Measurements from ENCODE around the gene PTDSS2.

DNA sequence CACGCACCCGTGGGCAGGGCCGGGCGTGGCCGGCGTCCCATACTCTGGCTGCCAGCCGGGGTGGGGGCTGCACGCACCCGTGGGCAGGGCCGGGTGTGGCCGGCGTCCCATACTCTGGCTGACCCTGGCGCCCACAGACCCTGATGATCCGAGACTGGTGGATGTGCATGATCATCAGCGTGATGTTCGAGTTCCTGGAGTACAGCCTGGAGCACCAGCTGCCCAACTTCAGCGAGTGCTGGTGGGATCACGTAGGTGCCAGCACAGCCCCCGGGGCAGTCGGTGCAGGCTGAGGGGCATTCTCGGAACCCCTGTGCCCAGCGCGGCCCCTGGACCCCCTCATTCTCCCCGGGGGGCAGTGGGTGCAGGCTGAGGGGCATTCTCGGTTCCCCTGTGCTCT, 38.0 kb downstream of the PTDSS2 start:
- TF ChIP-seq, protein P1, sequence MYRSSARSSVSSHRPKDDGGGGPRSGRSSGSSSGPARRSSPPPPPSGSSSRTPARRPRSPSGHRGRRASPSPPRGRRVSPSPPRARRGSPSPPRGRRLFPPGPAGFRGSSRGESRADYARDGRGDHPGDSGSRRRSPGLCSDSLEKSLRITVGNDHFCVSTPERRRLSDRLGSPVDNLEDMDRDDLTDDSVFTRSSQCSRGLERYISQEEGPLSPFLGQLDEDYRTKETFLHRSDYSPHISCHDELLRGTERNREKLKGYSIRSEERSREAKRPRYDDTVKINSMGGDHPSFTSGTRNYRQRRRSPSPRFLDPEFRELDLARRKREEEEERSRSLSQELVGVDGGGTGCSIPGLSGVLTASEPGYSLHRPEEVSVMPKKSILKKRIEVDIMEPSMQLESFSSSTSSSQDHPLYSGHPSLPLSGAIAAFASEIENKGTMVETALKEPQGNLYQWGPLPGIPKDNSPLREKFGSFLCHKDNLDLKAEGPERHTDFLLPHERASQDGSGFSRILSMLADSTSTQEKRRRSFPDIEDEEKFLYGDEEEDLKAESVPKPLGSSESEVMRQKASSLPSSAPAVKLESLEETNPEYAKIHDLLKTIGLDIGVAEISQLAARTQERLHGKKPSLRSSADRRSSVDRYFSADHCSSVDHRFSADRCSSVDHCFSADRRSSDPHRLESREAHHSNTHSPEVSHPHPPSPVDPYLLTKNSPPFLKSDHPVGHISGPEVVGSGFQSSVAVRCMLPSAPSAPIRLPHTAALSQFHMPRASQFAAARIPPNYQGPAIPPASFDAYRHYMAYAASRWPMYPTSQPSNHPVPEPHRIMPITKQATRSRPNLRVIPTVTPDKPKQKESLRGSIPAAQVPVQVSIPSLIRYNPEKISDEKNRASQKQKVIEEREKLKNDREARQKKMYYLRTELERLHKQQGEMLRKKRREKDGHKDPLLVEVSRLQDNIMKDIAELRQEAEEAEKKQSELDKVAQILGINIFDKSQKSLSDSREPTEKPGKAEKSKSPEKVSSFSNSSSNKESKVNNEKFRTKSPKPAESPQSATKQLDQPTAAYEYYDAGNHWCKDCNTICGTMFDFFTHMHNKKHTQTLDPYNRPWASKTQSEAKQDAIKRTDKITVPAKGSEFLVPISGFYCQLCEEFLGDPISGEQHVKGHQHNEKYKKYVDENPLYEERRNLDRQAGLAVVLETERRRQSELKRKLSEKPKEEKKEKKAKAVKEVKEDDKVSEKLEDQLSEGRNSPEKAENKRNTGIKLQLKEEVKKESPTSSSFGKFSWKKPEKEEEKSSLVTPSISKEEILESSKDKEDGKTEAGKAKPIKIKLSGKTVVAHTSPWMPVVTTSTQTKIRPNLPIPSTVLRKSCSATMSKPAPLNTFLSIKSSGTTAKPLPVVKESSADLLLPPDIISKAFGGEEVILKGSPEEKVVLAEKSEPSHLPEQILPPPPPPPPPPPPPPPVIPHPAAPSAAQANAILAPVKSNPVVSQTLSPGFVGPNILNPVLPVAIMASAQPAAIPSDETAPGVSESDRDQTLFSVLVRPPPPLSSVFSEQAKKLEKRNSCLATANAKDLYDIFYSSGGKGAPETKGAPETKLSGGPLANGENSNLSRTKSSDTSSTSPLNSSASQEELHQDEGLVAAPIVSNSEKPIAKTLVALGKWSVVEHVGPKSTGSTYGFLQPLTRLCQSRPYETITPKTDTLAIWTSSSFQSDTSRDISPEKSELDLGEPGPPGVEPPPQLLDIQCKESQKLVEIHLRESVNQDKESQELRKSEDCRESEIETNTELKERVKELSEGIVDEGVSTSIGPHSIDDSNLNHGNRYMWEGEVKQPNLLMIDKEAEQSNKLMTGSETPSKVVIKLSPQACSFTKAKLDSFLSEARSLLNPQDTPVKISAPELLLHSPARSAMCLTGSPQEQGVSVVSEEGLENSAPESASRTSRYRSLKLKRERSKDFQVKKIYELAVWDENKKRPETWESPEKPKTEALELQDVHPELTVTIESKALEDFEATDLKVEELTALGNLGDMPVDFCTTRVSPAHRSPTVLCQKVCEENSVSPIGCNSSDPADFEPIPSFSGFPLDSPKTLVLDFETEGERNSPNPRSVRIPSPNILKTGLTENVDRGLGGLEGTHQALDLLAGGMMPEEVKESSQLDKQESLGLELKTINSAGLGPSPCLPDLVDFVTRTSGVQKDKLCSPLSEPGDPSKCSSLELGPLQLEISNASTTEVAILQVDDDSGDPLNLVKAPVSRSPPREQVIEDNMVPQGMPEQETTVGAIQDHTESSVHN (CRISPR knock-in tag; IDR thresholded peaks at IDR 0.05): no peak
- no peak for TF ChIP-seq MED13 (CRISPR knock-in tag; IDR thresholded peaks at IDR 0.05)
- no peak for TF ChIP-seq ZNF274 (CRISPR knock-in tag; IDR thresholded peaks at IDR 0.05)
- TF ChIP-seq CEBPB (IDR thresholded peaks at IDR 0.05; ENCODE audit: borderline replicate concordance, low read depth, low read length): no peak
- TF ChIP-seq, protein P2, sequence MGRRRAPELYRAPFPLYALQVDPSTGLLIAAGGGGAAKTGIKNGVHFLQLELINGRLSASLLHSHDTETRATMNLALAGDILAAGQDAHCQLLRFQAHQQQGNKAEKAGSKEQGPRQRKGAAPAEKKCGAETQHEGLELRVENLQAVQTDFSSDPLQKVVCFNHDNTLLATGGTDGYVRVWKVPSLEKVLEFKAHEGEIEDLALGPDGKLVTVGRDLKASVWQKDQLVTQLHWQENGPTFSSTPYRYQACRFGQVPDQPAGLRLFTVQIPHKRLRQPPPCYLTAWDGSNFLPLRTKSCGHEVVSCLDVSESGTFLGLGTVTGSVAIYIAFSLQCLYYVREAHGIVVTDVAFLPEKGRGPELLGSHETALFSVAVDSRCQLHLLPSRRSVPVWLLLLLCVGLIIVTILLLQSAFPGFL (CRISPR knock-in tag; IDR thresholded peaks at IDR 0.05): no peak
- TF ChIP-seq, protein P3, sequence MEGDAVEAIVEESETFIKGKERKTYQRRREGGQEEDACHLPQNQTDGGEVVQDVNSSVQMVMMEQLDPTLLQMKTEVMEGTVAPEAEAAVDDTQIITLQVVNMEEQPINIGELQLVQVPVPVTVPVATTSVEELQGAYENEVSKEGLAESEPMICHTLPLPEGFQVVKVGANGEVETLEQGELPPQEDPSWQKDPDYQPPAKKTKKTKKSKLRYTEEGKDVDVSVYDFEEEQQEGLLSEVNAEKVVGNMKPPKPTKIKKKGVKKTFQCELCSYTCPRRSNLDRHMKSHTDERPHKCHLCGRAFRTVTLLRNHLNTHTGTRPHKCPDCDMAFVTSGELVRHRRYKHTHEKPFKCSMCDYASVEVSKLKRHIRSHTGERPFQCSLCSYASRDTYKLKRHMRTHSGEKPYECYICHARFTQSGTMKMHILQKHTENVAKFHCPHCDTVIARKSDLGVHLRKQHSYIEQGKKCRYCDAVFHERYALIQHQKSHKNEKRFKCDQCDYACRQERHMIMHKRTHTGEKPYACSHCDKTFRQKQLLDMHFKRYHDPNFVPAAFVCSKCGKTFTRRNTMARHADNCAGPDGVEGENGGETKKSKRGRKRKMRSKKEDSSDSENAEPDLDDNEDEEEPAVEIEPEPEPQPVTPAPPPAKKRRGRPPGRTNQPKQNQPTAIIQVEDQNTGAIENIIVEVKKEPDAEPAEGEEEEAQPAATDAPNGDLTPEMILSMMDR (CRISPR knock-in tag; IDR thresholded peaks at IDR 0.05): no peak
- no peak for TF ChIP-seq ZNF354B (CRISPR knock-in tag; IDR thresholded peaks at IDR 0.05)
- no peak for TF ChIP-seq SIN3A (IDR thresholded peaks at IDR 0.05; ENCODE audit: borderline replicate concordance, low read depth, low read length)
- TF ChIP-seq, protein P4, sequence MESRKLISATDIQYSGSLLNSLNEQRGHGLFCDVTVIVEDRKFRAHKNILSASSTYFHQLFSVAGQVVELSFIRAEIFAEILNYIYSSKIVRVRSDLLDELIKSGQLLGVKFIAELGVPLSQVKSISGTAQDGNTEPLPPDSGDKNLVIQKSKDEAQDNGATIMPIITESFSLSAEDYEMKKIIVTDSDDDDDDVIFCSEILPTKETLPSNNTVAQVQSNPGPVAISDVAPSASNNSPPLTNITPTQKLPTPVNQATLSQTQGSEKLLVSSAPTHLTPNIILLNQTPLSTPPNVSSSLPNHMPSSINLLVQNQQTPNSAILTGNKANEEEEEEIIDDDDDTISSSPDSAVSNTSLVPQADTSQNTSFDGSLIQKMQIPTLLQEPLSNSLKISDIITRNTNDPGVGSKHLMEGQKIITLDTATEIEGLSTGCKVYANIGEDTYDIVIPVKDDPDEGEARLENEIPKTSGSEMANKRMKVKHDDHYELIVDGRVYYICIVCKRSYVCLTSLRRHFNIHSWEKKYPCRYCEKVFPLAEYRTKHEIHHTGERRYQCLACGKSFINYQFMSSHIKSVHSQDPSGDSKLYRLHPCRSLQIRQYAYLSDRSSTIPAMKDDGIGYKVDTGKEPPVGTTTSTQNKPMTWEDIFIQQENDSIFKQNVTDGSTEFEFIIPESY (CRISPR knock-in tag; IDR thresholded peaks at IDR 0.05): no peak
- TF ChIP-seq EP300 (IDR thresholded peaks at IDR 0.05; ENCODE audit: low read depth in 2 of 2, low read length in 2 of 2): no peak
- TF ChIP-seq EP300 (CRISPR knock-in tag; IDR thresholded peaks at IDR 0.05; ENCODE audit: borderline replicate concordance): no peak
